HEK293 (cell line): ENCODE results near the gene PTMA.
"Not testable (repeated sequence)": the region's sequence is repeated elsewhere in the genome, so short reads cannot be mapped to it uniquely, and the experiment has no call there.

ENCODE experiments used
- CTCF ChIA-PET: fragments of 350-600 bp; formaldehyde crosslinking; extraction: SDS; loops from one replicate; lab custom pipeline; 2021; ENCODE audit warnings: antibody characterized with exemption; lab: Yijun Ruan, JAX
- POLR2A ChIA-PET: fragments of 300-600 bp; formaldehyde crosslinking; extraction: SDS; loops from one replicate; lab custom pipeline; 2020; ENCODE audit warnings: antibody characterized with exemption, inconsistent platforms; lab: Yijun Ruan, JAX
- H3K27ac ChIP-seq: fragments of 200-500 bp; sonication (Bioruptor generic); 2 replicates; pipeline ENCODE4 v1.5.1; 2014; ENCODE audit warnings: low read depth, low read length, control low read depth, inconsistent platforms; ENCODE audit errors: extremely low read depth
- H3K36me3 ChIP-seq, 2 experiments: fragments of 200-500 bp in 1 of 2; sonication (Bioruptor generic) in 1 of 2; 1 replicate in 1 of 2; 2 replicates in 1 of 2; pipeline ENCODE4 v1.5.1; 2014 to 2017; ENCODE audit warnings: inconsistent platforms in 2 of 2, low read length in 2 of 2; ENCODE audit not compliant: control insufficient read depth in 2 of 2, insufficient read depth in 1 of 2
- H3K4me1 ChIP-seq: fragments of 200-500 bp; sonication (Bioruptor generic); 2 replicates; pipeline ENCODE4 v1.5.1; 2014; ENCODE audit warnings: mild to moderate bottlenecking, low read length, inconsistent platforms; ENCODE audit not compliant: control insufficient read depth, insufficient read depth
- H3K4me3 ChIP-seq: 2 replicates; pipeline ENCODE4 v1.5.1; 2011; ENCODE audit warnings: low read depth, mild to moderate bottlenecking, control low read depth, low read length, moderate library complexity
- H3K9me3 ChIP-seq: fragments of 200-500 bp; sonication (Bioruptor generic); 2 replicates; pipeline ENCODE4 v1.5.1; 2014; ENCODE audit warnings: low read depth, low read length, inconsistent platforms; ENCODE audit not compliant: control insufficient read depth, insufficient read depth
- MYNN ChIP-seq: fragments of 450-650 bp; formaldehyde crosslinking; IDR thresholded peaks from 2 replicates; pipeline ENCODE4 v1.5.1; 2016; ENCODE audit warnings: missing biosample characterization, missing genetic modification characterization, borderline replicate concordance
- ZFP37 ChIP-seq: fragments of 450-650 bp; formaldehyde crosslinking; IDR thresholded peaks from 2 replicates; pipeline ENCODE4 v1.5.1; 2016; ENCODE audit warnings: missing biosample characterization, missing genetic modification characterization
- ZNF121 ChIP-seq: fragments of 450-650 bp; formaldehyde crosslinking; IDR thresholded peaks from 2 replicates; pipeline ENCODE4 v1.5.1; 2016; ENCODE audit warnings: missing biosample characterization, missing genetic modification characterization
- ZNF2 ChIP-seq: fragments of 450-650 bp; formaldehyde crosslinking; IDR thresholded peaks from 2 replicates; pipeline ENCODE4 v1.5.1; 2016; ENCODE audit warnings: missing biosample characterization, missing genetic modification characterization
- ZNF248 ChIP-seq: fragments of 450-650 bp; formaldehyde crosslinking; IDR thresholded peaks from 2 replicates; pipeline ENCODE4 v1.5.1; 2017; ENCODE audit warnings: missing biosample characterization, missing genetic modification characterization
- ZNF335 ChIP-seq: fragments of 450-650 bp; formaldehyde crosslinking; conservative IDR thresholded peaks from 2 replicates; pipeline ENCODE4 v1.5.1; 2016; ENCODE audit warnings: missing biosample characterization, missing genetic modification characterization
- ZNF37A ChIP-seq: fragments of 450-650 bp; IDR thresholded peaks from 2 replicates; pipeline ENCODE4 v1.5.1; 2018; ENCODE audit warnings: missing biosample characterization, missing genetic modification characterization
- ZNF549 ChIP-seq: fragments of 450-650 bp; IDR thresholded peaks from 2 replicates; pipeline ENCODE4 v1.5.1; 2018; ENCODE audit warnings: missing biosample characterization, missing genetic modification characterization, mild to moderate bottlenecking, inconsistent platforms, moderate library complexity
- ZNF585B ChIP-seq: fragments of 450-650 bp; formaldehyde crosslinking; IDR thresholded peaks from 2 replicates; pipeline ENCODE4 v1.5.1; 2016; ENCODE audit warnings: missing biosample characterization, missing genetic modification characterization
- ZNF707 ChIP-seq: fragments of 450-650 bp; formaldehyde crosslinking; IDR thresholded peaks from 2 replicates; pipeline ENCODE4 v1.5.1; 2016; ENCODE audit warnings: missing biosample characterization, missing genetic modification characterization
- TF ChIP-seq, protein P1 (sequence below): sonication (generic); formaldehyde crosslinking; IDR thresholded peaks from 2 replicates; pipeline ENCODE4 v1.8.1; 2022; ENCODE audit warnings: mild to moderate bottlenecking, moderate library complexity, missing genetic modification reagents
- TF ChIP-seq, protein P2 (sequence below): fragments of 450-650 bp; formaldehyde crosslinking; IDR thresholded peaks from 2 replicates; pipeline ENCODE4 v1.5.1; 2016; ENCODE audit warnings: missing biosample characterization, missing genetic modification characterization, borderline replicate concordance
- TF ChIP-seq, protein P3 (sequence below): fragments of 450-650 bp; formaldehyde crosslinking; IDR thresholded peaks from 2 replicates; pipeline ENCODE4; 2016; ENCODE audit warnings: missing biosample characterization, missing genetic modification characterization
- TF ChIP-seq, protein P4 (sequence below): fragments of 450-650 bp; formaldehyde crosslinking; IDR thresholded peaks from 2 replicates; pipeline ENCODE4 v1.5.1; 2016; ENCODE audit warnings: missing biosample characterization, missing genetic modification characterization

Gene PTMA

DNA sequence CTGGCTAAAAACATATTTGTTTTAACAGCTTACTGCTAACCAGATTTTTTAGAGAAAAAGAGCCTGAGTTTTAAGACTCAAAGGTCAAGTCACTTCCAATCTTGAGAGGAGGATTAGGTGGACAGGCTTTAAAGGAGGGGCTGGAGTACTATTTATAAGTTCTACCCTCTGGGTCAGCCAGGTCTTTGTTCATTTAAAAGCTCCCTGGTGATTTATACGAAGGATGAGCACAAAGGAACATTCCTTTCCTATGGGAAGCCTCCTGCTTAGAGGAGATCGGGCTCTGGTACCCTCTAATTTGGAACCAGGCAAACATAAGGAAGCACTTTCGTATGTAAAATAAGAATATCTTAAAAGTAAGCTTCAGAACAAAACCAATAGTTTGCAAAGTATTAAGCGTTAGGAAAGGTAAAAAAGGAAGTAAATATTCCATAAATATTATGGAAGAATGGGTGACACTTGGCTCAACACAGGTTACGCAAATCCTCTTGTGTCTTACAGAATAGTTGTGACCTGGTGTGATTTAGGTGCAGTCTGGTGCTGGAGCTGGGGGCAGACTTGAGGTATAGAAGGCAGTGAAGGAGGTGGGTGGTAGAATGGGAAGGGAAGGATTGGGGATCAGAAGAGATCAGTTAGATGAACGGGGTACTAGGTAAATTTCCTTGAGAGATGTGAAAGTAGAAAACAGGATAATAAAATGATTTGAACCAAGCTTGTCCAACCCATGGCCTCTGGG lies 37.1 kb downstream of the PTMA start:
- no peaks in the 10 kb centered on the region for H3K9me3 ChIP-seq
- CTCF ChIA-PET: interaction anchor here (1.2 kb wide), 1 partner anchor 14 kb away, joined by 13 read pairs; no protein-coding TSS in a partner anchor

DNA sequence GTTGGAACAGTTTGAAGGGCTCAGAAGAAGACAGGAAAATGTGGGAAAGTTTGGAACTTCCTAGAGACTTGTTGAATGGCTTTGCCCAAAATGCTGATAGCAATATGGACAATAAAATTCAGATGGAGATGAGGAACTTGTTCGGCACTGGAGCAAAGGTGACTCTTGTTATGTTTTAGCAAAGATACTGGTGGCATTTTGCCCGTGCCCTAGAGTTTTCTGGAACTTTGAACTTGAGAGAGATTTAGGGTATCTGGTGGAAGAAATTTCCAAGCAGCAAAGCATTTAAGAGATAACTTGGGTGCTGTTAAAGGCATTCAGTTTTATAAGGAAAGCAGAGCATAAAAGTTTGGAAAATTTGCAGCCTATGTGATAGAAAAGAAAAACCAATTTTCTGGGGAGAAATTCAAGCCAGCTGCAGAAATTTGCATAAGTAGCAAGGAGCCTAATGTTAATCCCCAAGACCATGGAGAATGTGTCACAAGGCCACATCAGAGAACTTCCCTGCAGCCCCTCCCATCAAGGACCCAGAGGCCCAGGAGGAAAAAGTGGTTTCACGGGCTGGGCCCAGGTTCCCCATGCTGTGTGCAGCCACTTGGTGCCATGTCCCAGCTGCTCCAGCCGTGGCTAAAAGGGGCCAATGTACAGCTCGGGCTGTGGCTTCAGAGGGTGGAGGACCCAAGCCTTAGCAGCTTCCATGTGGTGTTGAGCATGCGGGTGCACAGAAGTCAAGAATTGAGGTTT lies 40.0 kb downstream of the PTMA start:
- ChIA-PET CTCF (interaction anchor here (0.6 kb wide), 1 partner anchor 175 kb away, joined by 3 read pairs; no protein-coding TSS in a partner anchor), POLR2A (interaction anchor here (0.6 kb wide), 1 partner anchor 11 kb away, joined by 3 read pairs; no protein-coding TSS in a partner anchor)
- H3K36me3 ChIP-seq, H3K4me3 ChIP-seq, H3K27ac ChIP-seq, H3K9me3 ChIP-seq, H3K4me1 ChIP-seq: not testable (repeated sequence)
- peak; percentile 74 for TF ChIP-seq ZNF585B (tag by site-specific recombination)

More for the DNA sequence above, 37.1 kb downstream of the PTMA start:
- POLR2A ChIA-PET: interaction anchor here (0.7 kb wide), 1 partner anchor 24 kb away, joined by 4 read pairs; no protein-coding TSS in a partner anchor
- TF ChIP-seq, protein P1, sequence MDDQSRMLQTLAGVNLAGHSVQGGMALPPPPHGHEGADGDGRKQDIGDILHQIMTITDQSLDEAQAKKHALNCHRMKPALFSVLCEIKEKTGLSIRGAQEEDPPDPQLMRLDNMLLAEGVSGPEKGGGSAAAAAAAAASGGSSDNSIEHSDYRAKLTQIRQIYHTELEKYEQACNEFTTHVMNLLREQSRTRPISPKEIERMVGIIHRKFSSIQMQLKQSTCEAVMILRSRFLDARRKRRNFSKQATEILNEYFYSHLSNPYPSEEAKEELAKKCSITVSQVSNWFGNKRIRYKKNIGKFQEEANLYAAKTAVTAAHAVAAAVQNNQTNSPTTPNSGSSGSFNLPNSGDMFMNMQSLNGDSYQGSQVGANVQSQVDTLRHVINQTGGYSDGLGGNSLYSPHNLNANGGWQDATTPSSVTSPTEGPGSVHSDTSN (CRISPR knock-in tag): no peak
- Histone ChIP-seq H3K4me1 (no peaks in the 10 kb centered on the region), H3K36me3 (no peaks in the 10 kb centered on the region; a peak in 1 of 3 replicates), H3K4me3 (no peak overlapping the region), H3K27ac (no peak overlapping the region)

DNA sequence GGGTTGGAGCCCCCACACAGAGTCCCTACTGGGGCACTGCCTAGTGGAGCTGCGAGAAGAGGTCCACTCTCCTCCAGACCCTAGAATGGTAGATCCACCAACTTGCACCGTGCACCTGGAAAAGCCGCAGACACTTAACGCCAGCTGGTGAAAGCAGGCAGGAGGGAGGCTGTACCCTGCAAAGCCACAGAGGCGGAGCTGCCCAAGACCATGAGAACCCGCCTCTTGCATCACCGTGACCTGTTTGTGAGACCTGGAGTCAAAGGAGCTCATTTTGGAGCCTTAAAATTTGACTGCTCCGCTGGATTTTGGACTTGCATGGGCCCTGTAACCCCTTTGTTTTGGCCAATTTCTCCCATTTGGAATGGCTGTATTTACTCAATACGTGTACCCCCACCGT lies 40.7 kb downstream of the PTMA start:
- not testable (repeated sequence) for H3K4me3 ChIP-seq, H3K36me3 ChIP-seq, H3K4me1 ChIP-seq, H3K9me3 ChIP-seq, H3K27ac ChIP-seq
- CTCF ChIA-PET: interaction anchor here (0.6 kb wide), 1 partner anchor 175 kb away, joined by 3 read pairs; no protein-coding TSS in a partner anchor
- POLR2A ChIA-PET: interaction anchor here (0.6 to 1.1 kb wide), 2 partner anchors 10 to 11 kb away, joined by 3 read pairs; no protein-coding TSS in a partner anchor

DNA sequence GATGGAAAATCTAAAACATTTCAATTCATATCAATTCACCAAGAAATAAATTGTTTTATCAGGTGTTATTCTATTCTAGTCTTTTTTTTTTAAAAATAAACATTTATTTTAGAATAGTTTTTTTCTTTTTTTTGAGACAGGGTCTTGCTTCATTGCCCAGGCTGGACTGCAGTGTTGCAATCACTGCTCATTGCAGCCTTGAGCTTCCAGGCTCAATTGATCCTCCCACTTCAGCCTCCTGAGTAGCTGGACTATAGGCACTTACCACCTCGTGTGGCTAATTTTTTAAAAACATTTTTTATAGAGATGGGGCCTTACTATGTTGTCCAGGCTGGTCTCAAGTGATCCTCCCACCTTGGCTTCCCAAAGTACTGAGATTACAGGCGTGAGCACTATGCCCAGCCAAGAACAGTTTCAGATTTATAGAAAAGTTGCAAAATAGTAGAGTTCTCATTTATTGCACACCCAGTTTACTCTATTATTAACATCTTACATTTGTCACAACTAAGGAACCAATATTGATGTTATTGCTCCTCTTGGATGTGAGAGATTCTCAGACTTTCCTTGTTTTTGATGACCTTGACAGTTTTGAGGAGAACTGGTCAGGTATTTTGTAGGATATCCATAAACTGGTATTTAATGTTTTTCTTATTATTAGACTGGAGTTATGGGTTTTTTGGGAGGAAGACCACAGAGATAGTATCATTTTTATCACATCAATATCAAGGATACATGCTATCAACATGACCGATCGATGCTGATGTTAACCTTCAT lies 42.9 kb downstream of the PTMA start:
- Histone ChIP-seq H3K4me3 (no peak overlapping the region), H3K36me3 (no peaks in the 10 kb centered on the region), H3K4me1 (no peaks in the 10 kb centered on the region), H3K27ac (no peak overlapping the region), H3K9me3 (no peaks in the 10 kb centered on the region)
- TF ChIP-seq ZNF121: 0 out of 2 replicates have a peak, but pooled peaks have one; percentile 38
- TF ChIP-seq, protein P2, sequence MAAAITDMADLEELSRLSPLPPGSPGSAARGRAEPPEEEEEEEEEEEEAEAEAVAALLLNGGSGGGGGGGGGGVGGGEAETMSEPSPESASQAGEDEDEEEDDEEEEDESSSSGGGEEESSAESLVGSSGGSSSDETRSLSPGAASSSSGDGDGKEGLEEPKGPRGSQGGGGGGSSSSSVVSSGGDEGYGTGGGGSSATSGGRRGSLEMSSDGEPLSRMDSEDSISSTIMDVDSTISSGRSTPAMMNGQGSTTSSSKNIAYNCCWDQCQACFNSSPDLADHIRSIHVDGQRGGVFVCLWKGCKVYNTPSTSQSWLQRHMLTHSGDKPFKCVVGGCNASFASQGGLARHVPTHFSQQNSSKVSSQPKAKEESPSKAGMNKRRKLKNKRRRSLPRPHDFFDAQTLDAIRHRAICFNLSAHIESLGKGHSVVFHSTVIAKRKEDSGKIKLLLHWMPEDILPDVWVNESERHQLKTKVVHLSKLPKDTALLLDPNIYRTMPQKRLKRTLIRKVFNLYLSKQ (tag by site-specific recombination): no peak
- no peak for TF ChIP-seq ZNF707
- ChIA-PET POLR2A (no interaction called here), CTCF (interaction anchor here (0.7 to 2.0 kb wide), 2 partner anchors 37 to 45 kb away, joined by 3 to 8 read pairs; no protein-coding TSS in a partner anchor)

DNA sequence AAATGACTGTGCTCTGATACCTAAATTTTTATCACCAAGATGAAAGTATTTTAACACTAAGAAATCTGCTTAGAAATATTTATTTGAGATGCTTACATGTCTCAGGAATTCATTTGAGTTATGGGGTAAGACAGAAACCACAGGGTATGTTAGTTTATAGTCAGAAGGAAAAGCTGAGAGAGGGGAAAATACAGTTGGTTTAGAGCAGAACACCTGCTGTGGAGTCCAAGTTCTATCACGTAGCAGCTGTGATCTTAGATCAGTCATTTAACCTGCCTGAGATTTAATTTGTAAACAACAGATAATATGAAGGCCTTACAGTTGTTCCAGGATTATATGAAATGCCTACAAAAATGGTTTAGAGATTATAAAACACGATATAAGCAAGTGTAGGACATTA lies 43.7 kb downstream of the PTMA start:
- no peaks in the 10 kb centered on the region for H3K9me3 ChIP-seq
- ChIA-PET POLR2A (no interaction called here), CTCF (interaction anchor here (2.0 kb wide), 1 partner anchor 38 kb away, joined by 8 read pairs; no protein-coding TSS in a partner anchor)
- no peak overlapping the region for H3K4me3 ChIP-seq
- H3K4me1 ChIP-seq: no peaks in the 10 kb centered on the region
- no peak overlapping the region for H3K27ac ChIP-seq
- H3K36me3 ChIP-seq: no peaks in the 10 kb centered on the region
- TF ChIP-seq ZNF335 (tag by site-specific recombination): no peak
- no peak for TF ChIP-seq ZNF248 (tag by site-specific recombination)
- no peak for TF ChIP-seq ZNF37A (tag by site-specific recombination)
- TF ChIP-seq, protein P3, sequence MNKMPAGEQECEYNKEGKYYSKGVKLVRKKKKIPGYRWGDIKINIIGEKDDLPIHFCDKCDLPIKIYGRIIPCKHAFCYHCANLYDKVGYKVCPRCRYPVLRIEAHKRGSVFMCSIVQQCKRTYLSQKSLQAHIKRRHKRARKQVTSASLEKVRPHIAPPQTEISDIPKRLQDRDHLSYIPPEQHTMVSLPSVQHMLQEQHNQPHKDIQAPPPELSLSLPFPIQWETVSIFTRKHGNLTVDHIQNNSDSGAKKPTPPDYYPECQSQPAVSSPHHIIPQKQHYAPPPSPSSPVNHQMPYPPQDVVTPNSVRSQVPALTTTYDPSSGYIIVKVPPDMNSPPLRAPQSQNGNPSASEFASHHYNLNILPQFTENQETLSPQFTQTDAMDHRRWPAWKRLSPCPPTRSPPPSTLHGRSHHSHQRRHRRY (tag by site-specific recombination): no peak
- no peak for TF ChIP-seq ZFP37 (tag by site-specific recombination)
- no peak for TF ChIP-seq ZNF2 (tag by site-specific recombination)
- TF ChIP-seq MYNN (tag by site-specific recombination): no peak
- TF ChIP-seq, protein P4, sequence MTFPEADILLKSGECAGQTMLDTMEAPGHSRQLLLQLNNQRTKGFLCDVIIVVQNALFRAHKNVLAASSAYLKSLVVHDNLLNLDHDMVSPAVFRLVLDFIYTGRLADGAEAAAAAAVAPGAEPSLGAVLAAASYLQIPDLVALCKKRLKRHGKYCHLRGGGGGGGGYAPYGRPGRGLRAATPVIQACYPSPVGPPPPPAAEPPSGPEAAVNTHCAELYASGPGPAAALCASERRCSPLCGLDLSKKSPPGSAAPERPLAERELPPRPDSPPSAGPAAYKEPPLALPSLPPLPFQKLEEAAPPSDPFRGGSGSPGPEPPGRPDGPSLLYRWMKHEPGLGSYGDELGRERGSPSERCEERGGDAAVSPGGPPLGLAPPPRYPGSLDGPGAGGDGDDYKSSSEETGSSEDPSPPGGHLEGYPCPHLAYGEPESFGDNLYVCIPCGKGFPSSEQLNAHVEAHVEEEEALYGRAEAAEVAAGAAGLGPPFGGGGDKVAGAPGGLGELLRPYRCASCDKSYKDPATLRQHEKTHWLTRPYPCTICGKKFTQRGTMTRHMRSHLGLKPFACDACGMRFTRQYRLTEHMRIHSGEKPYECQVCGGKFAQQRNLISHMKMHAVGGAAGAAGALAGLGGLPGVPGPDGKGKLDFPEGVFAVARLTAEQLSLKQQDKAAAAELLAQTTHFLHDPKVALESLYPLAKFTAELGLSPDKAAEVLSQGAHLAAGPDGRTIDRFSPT (tag by site-specific recombination): no peak
- TF ChIP-seq ZNF549: no peak
